K562 (cell line): Measurements from ENCODE around the gene MCTS1. TPM values are rescaled to one million over a fixed set of nuclear protein-coding genes. Genes with fewer than 3 reads are reported as not detected.

Experiments used
- ATAC-seq: fragments of 200-7000 bp; cut with Tn5 transposase; 3 replicates; pipeline ENCODE4 v1.9.1; 2020; ENCODE audit warnings: moderate library complexity
- BruUV-seq: library from RNA; stranded (reverse); fragments of 400-500 nt; replicated peaks from 2 replicates; lab custom pipeline; 2021; lab: Mats Ljungman, UMichigan
- CTCF ChIA-PET: fragments of 300-600 bp; formaldehyde crosslinking; extraction: SDS; loops from one replicate; lab custom pipeline; 2021; ENCODE audit warnings: low intra/inter-chr PET ratio; lab: Yijun Ruan, JAX
- POLR2A ChIA-PET: fragments of 300-600, 350-650 bp; sonication (Branson Sonifier 250); formaldehyde crosslinking; extraction: SDS; loops from one replicate; lab custom pipeline; 2021; ENCODE audit warnings: antibody characterized with exemption, inconsistent platforms; lab: Yijun Ruan, JAX
- DNase-seq, 4 experiments: peaks; one replicate each; pipeline versions ENCODE4 v3.0.0 to v3.0.0-alpha.2; 2011 to 2018; ENCODE audit warnings: low spot score in 3 of 4, mixed read lengths in 3 of 4; ENCODE audit errors: extremely low read depth in 1 of 4
- FAIRE-seq: peaks from 2 replicates; lab custom pipeline; 2011; peaks lifted over from hg19 to GRCh38; lab: Jason Lieb, UNC
- H2AFZ ChIP-seq: 2 replicates; pipeline ENCODE4 v1.6.0; 2011; ENCODE audit warnings: low read depth, low read length, control low read depth, inconsistent platforms
- H3K27ac ChIP-seq: fragments of 200-600 bp; 3 replicates; pipeline ENCODE4 v1.8.0; 2011; ENCODE audit warnings: low read depth, mild to moderate bottlenecking, control low read depth, inconsistent platforms, low read length, moderate library complexity, mixed read lengths; ENCODE audit errors: extremely low read depth
- H3K27me3 ChIP-seq, 2 experiments: fragments of 300-600 bp in 1 of 2; 2 replicates in 1 of 2; 3 replicates in 1 of 2; pipeline versions ENCODE4 v1.6.0 to v1.8.0; 2011; ENCODE audit warnings: inconsistent platforms in 2 of 2, low read length in 2 of 2, mild to moderate bottlenecking in 1 of 2, mixed read lengths in 1 of 2, moderate library complexity in 1 of 2; ENCODE audit not compliant: control insufficient read depth in 2 of 2, insufficient read depth in 2 of 2
- H3K36me3 ChIP-seq: fragments of 300-600 bp; 3 replicates; pipeline ENCODE4 v1.8.0; 2011; ENCODE audit warnings: mild to moderate bottlenecking, low read length, inconsistent platforms; ENCODE audit not compliant: control insufficient read depth, insufficient read depth
- H3K4me1 ChIP-seq, 2 experiments: fragments of 200-600 bp in 1 of 2; replicated peaks in 1 of 2; 2 replicates in 1 of 2; 3 replicates in 1 of 2; pipeline versions ENCODE4 v1.5.1 to v1.8.0; 2011; ENCODE audit warnings: inconsistent platforms in 2 of 2, low read length in 2 of 2, mild to moderate bottlenecking in 1 of 2, mixed read lengths in 1 of 2, moderate library complexity in 1 of 2; ENCODE audit not compliant: control insufficient read depth in 2 of 2, insufficient read depth in 2 of 2
- H3K4me2 ChIP-seq: 2 replicates; pipeline ENCODE4 v1.6.1; 2011; ENCODE audit warnings: low read length, control low read depth, inconsistent platforms, mixed read lengths; ENCODE audit not compliant: insufficient read depth
- H3K4me3 ChIP-seq: fragments of 200-600 bp; sonication (generic), shearing (Covaris generic); 2 replicates; pipeline ENCODE4 v1.5.1; 2016; ENCODE audit warnings: control low read depth, inconsistent platforms
- H3K79me2 ChIP-seq: fragments of 200-600 bp; 3 replicates; pipeline ENCODE4 v1.8.0; 2011; ENCODE audit warnings: low read length, inconsistent platforms; ENCODE audit not compliant: control insufficient read depth, insufficient read depth
- H3K9ac ChIP-seq, 2 experiments: 2 replicates each; pipeline versions ENCODE4 v1.6.0 to v1.6.1; 2011; ENCODE audit warnings: low read depth in 2 of 2, low read length in 2 of 2, control low read depth in 1 of 2, inconsistent platforms in 1 of 2, mild to moderate bottlenecking in 1 of 2, mixed read lengths in 1 of 2; ENCODE audit not compliant: insufficient read depth in 1 of 2
- H3K9me1 ChIP-seq: one replicate; pipeline ENCODE4 v1.6.0; 2011; ENCODE audit warnings: inconsistent platforms, mild to moderate bottlenecking, low read length, moderate library complexity; ENCODE audit not compliant: control insufficient read depth, insufficient read depth
- H3K9me3 ChIP-seq: replicated peaks from 2 replicates; pipeline ENCODE4 v1.5.1; 2011; ENCODE audit warnings: low read depth, low read length, inconsistent platforms; ENCODE audit not compliant: control insufficient read depth, insufficient read depth
- H4K20me1 ChIP-seq: replicated peaks from 2 replicates; pipeline ENCODE4 v1.6.1; 2011; ENCODE audit warnings: low read length, inconsistent platforms, mixed read lengths; ENCODE audit not compliant: control insufficient read depth, insufficient read depth
- ARNT ChIP-seq, 2 experiments: fragments of 450-650 bp; IDR thresholded peaks; 2 replicates each; pipeline ENCODE4 v1.6.1; 2016; ENCODE audit warnings: mild to moderate bottlenecking in 1 of 2
- E4F1 ChIP-seq: fragments of 250-450 bp; sonication (Bioruptor Pico); IDR thresholded peaks from 2 replicates; pipeline ENCODE4 v1.5.0; 2021; ENCODE audit warnings: mild to moderate bottlenecking, borderline replicate concordance
- ETV1 ChIP-seq: fragments of 450-650 bp; conservative IDR thresholded peaks from 2 replicates; pipeline ENCODE4 v1.6.1; 2016; ENCODE audit warnings: missing genetic modification characterization, control low read depth, low read depth, missing compliant biosample characterization
- EZH2 ChIP-seq: IDR thresholded peaks from 2 replicates; pipeline ENCODE4 v1.6.1; 2012; ENCODE audit warnings: low read depth, mild to moderate bottlenecking, inconsistent platforms, low read length, borderline replicate concordance
- GABPA ChIP-seq: fragments of 200-800 bp; sonication (Bioruptor generic); conservative IDR thresholded peaks from 2 replicates; pipeline ENCODE4 v1.6.1; 2016; ENCODE audit warnings: low read depth, missing genetic modification characterization, missing compliant biosample characterization
- HDAC1 ChIP-seq, 2 experiments: fragments of 450-650 bp; IDR thresholded peaks; 2 replicates each; pipeline ENCODE4 v1.6.1; 2016 to 2017; ENCODE audit warnings: inconsistent platforms in 1 of 2, mild to moderate bottlenecking in 1 of 2, moderate library complexity in 1 of 2
- HEY1 ChIP-seq: fragments of 250-450 bp; sonication (Bioruptor Pico); IDR thresholded peaks from 2 replicates; pipeline ENCODE4 v1.5.0; 2020; ENCODE audit warnings: mild to moderate bottlenecking, moderate library complexity, borderline replicate concordance
- MAX ChIP-seq: sonication (generic); formaldehyde crosslinking; IDR thresholded peaks from 2 replicates; pipeline ENCODE4 v1.9.0; 2022; ENCODE audit warnings: mild to moderate bottlenecking, missing genetic modification reagents
- MEF2D ChIP-seq: conservative IDR thresholded peaks from 2 replicates; pipeline ENCODE4 v1.6.1; 2016; ENCODE audit warnings: low read depth, missing genetic modification characterization, missing compliant biosample characterization
- NBN ChIP-seq: fragments of 450-650 bp; IDR thresholded peaks from 2 replicates; pipeline ENCODE4 v1.6.1; 2016; ENCODE audit warnings: low read depth, mild to moderate bottlenecking
- NFIC ChIP-seq: fragments of 450-650 bp; IDR thresholded peaks from 2 replicates; pipeline ENCODE4 v1.6.1; 2017; ENCODE audit warnings: mild to moderate bottlenecking, inconsistent platforms
- NR1H2 ChIP-seq: sonication (generic); formaldehyde crosslinking; IDR thresholded peaks from 2 replicates; pipeline ENCODE4 v1.4.0; 2020; ENCODE audit warnings: mild to moderate bottlenecking, missing genetic modification reagents
- SLC30A9 ChIP-seq: fragments of 250-450 bp; sonication (Bioruptor Pico); IDR thresholded peaks from 2 replicates; pipeline ENCODE4 v1.8.0; 2022; ENCODE audit warnings: mild to moderate bottlenecking, moderate library complexity
- SNIP1 ChIP-seq: fragments of 450-650 bp; IDR thresholded peaks from 2 replicates; pipeline ENCODE4 v1.7.1; 2017; ENCODE audit warnings: low read depth, mild to moderate bottlenecking
- SRSF7 ChIP-seq: fragments of 200-400 bp; formaldehyde crosslinking; optimal IDR thresholded peaks from 2 replicates; pipeline ENCODE3; 2017; ENCODE audit warnings: mild to moderate bottlenecking, low read depth, low read length
- TAF7 ChIP-seq: fragments of 450-650 bp; IDR thresholded peaks from 2 replicates; pipeline ENCODE4 v1.6.1; 2016; ENCODE audit warnings: missing genetic modification characterization, missing compliant biosample characterization
- TBP ChIP-seq: optimal IDR thresholded peaks from 2 replicates; pipeline ENCODE3; 2011; ENCODE audit warnings: low read depth, low read length, improper control_type of control experiment
- XRCC5 ChIP-seq: fragments of 200-400 bp; formaldehyde crosslinking; IDR thresholded peaks from 2 replicates; pipeline ENCODE4 v1.6.1; 2017; ENCODE audit warnings: low read depth, mild to moderate bottlenecking, low read length
- ZNF146 ChIP-seq: IDR thresholded peaks from one replicate; pipeline ENCODE4 v1.6.1; 2018; ENCODE audit warnings: missing compliant biosample characterization; ENCODE audit not compliant: unreplicated experiment
- WGBS: fragments of 100-300 bp; shearing (Covaris generic); methylation state at CpG from one replicate; pipeline ENCODE4 v1.1.6; 2016; ENCODE audit warnings: low coverage, mixed read lengths; ENCODE audit not compliant: insufficient coverage; ENCODE audit errors: missing lambda C conversion rate; 5-methylcytosine and 5-hydroxymethylcytosine counted together
- in situ Hi-C: fragments of 300-500 bp; cut with MboI; formaldehyde crosslinking; loops from 4 replicates; pipeline ENCODE4 v1.15.0; 2018; ENCODE audit warnings: inconsistent platforms, mixed read lengths
- intact Hi-C: fragments of 100-400 bp; cut with micrococcal nuclease; formaldehyde crosslinking; loops from 2 replicates; pipeline ENCODE4 v1.14.2; 2022
- polyA plus RNA-seq, 8 experiments: library from polyadenylated mRNA; depleted of rRNA in 4 of 8; stranded (reverse) in 5 of 8; unstranded in 3 of 8; fragments of >200 nt; fragmentation: Nextera tagmentation in 2 of 8; fragmentation: Illumina TruSeq in 1 of 8; extraction: Ambion mirVana in 2 of 8; extraction: Trizol in 1 of 8; gene quantifications; 2 replicates each; pipeline versions ENCODE4 v1.2.1 to v1.2.3, GENCODE V29; 2011 to 2014; ENCODE audit warnings: inconsistent platforms in 1 of 8, missing spikeins in 1 of 8
- total RNA-seq, 7 experiments: library from RNA; depleted of rRNA in 6 of 7; stranded (reverse); fragments of >200 nt in 6 of 7; fragmentation: Illumina TruSeq in 2 of 7; extraction: Trizol in 2 of 7; gene quantifications; 2 replicates each; pipeline versions ENCODE4 v1.2.1 to v1.2.3, GENCODE V29; 2011 to 2021; ENCODE audit warnings: low replicate concordance in 1 of 7

Gene MCTS1
- total and polyA plus RNA-seq, 9 of the 15 experiments (the other 6 are each of a cell fraction or from before 2014, with no cell fraction given): 65.3 to 300 (median 152) TPM

DNA sequence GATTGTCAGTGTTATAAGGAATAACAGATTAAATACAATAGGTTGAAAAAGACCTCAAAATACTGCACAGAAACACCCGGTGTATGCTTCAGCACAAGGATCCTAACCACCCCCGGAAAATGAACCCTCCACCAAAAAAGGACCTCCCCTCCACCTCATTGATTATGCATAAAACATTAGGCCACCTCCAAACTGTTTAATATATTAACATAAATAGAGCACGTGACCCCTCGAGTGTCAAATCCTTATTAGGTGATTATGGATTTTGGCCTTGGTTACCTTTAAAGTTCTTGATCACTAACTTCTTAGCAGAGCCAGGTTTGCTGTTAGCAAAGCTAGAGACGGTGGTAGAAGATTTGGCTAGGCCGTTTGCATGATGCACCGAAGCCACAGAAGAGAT, 44.1 kb upstream of the MCTS1 start (continued):
- no peak for TF ChIP-seq EZH2
- TF ChIP-seq ARNT (IDR thresholded peaks at IDR 0.05): no peak
- no peak for TF ChIP-seq MEF2D (tag)

GRCh38 chrX:120560405-120560841, 43.5 kb upstream of the MCTS1 start:
- in situ Hi-C loops (no loop called here), intact Hi-C loops (no loop called here)
- POLR2A ChIA-PET: interaction anchor here (0.6 to 3.0 kb wide), 6 partner anchors 9 to 44 kb away, joined by 3 to 15 read pairs (median 4); partner anchors contain the start of gene MCTS1
- peaks cover 11 to 27% of the 10 kb centered on the region in 2 experiments for H3K4me1 ChIP-seq
- H3K79me2 ChIP-seq: peaks cover 49% of the 10 kb centered on the region
- ATAC-seq: peak; percentile 51
- peak; percentile 66 for FAIRE-seq
- H3K9me1 ChIP-seq: no peaks in the 10 kb centered on the region
- CTCF ChIA-PET: interaction anchor here (0.6 kb wide), 1 partner anchor 92 kb away, joined by 4 read pairs; no protein-coding TSS in a partner anchor
- WGBS: 0% methylated on average over 7 of the region's 10 CpGs
- DNase-seq: no peak
- no peaks in the 10 kb centered on the region for H4K20me1 ChIP-seq
- no peaks in the 10 kb centered on the region for H3K27me3 ChIP-seq
- peak overlapping the region; percentile 99 for H3K27ac ChIP-seq
- H3K4me2 ChIP-seq: peak overlapping the region; percentile 99
- peak overlapping the region; percentile 95 to 99 for H3K9ac ChIP-seq
- peak overlapping the region; percentile 80 for H3K4me3 ChIP-seq
- BruUV-seq: no TSS peak
- no peaks in the 10 kb centered on the region for H3K9me3 ChIP-seq
- peaks cover 22% of the 10 kb centered on the region; the same call in 2 of the 3 replicates for H3K36me3 ChIP-seq
- peak overlapping the region; percentile 88 for H2AFZ ChIP-seq
- TF ChIP-seq HEY1 (CRISPR knock-in tag) (no peak), GABPA (tag) (no peak), SRSF7 (no peak), E4F1 (CRISPR knock-in tag) (no peak), TBP (no peak), TAF7 (tag) (peak; percentile 72; the same call in 1 of the 2 replicates), XRCC5 (no peak), ETV1 (tag) (no peak), SNIP1 (no peak), NFIC (peak; percentile 8; the same call in 1 of the 2 replicates), SLC30A9 (CRISPR knock-in tag) (no peak), NR1H2 (CRISPR knock-in tag) (no peak), ZNF146 (CRISPR knock-in tag) (no peak), HDAC1 (IDR thresholded peaks at IDR 0.05) (peak in 1 of 2 experiments; percentile 69; a peak in 2 of 4 replicates), MAX (CRISPR knock-in tag) (no peak), NBN (0 out of 2 replicates have a peak, but pooled peaks have one; percentile 59)
